K562 (cell line): Measurements from ENCODE around the gene GMIP. TPM values are rescaled to one million over a fixed set of nuclear protein-coding genes. Genes with fewer than 3 reads are reported as not detected.

Source experiments
- CHD2 ChIP-seq: IDR thresholded peaks from 2 replicates; pipeline ENCODE4 v1.6.1; 2011; ENCODE audit warnings: low read depth, low read length
- L3MBTL2 ChIP-seq: fragments of 450-650 bp; IDR thresholded peaks from 2 replicates; pipeline ENCODE4 v1.6.1; 2016; ENCODE audit warnings: mild to moderate bottlenecking, moderate library complexity
- PHF20 ChIP-seq: fragments of 450-650 bp; IDR thresholded peaks from 2 replicates; pipeline ENCODE4 v1.6.1; 2018; ENCODE audit not compliant: partially characterized antibody
- RBM14 ChIP-seq: fragments of 200-400 bp; formaldehyde crosslinking; IDR thresholded peaks from 2 replicates; pipeline ENCODE4 v1.6.1; 2018; ENCODE audit warnings: low read depth, mild to moderate bottlenecking, low read length, moderate library complexity, borderline replicate concordance; ENCODE audit not compliant: insufficient read depth
- TAF1 ChIP-seq: IDR thresholded peaks from 2 replicates; pipeline ENCODE4 v1.6.1; 2011; ENCODE audit warnings: mild to moderate bottlenecking, low read length, moderate library complexity; ENCODE audit not compliant: insufficient read depth, control insufficient read depth, severe bottlenecking; ENCODE audit errors: extremely low read depth
- polyA plus RNA-seq, 8 experiments: library from polyadenylated mRNA; depleted of rRNA in 4 of 8; stranded (reverse) in 5 of 8; unstranded in 3 of 8; fragments of >200 nt; fragmentation: Nextera tagmentation in 2 of 8; fragmentation: Illumina TruSeq in 1 of 8; extraction: Ambion mirVana in 2 of 8; extraction: Trizol in 1 of 8; gene quantifications; 2 replicates each; pipeline versions ENCODE4 v1.2.1 to v1.2.3, GENCODE V29; 2011 to 2014; ENCODE audit warnings: inconsistent platforms in 1 of 8, missing spikeins in 1 of 8
- total RNA-seq, 7 experiments: library from RNA; depleted of rRNA in 6 of 7; stranded (reverse); fragments of >200 nt in 6 of 7; fragmentation: Illumina TruSeq in 2 of 7; extraction: Trizol in 2 of 7; gene quantifications; 2 replicates each; pipeline versions ENCODE4 v1.2.1 to v1.2.3, GENCODE V29; 2011 to 2021; ENCODE audit warnings: low replicate concordance in 1 of 7
- TF ChIP-seq, protein P1 (sequence below), 3 experiments: fragments of 200-800 bp in 1 of 3; sonication (Bioruptor generic) in 1 of 3; sonication (generic) in 1 of 3; formaldehyde crosslinking in 1 of 3; IDR thresholded peaks; 2 replicates each; pipeline versions ENCODE4 v1.6.1 to v1.8.0; 2016 to 2022; ENCODE audit warnings: mild to moderate bottlenecking in 2 of 3, missing compliant biosample characterization in 2 of 3, missing genetic modification characterization in 2 of 3, missing genetic modification reagents in 1 of 3
- TF ChIP-seq, protein P2 (sequence below), 2 experiments: fragments of 250-450 bp in 1 of 2; fragments of 450-650 bp in 1 of 2; sonication (Bioruptor Pico) in 1 of 2; IDR thresholded peaks; 2 replicates each; pipeline versions ENCODE4 v1.6.1 to v1.8.0; 2016 to 2021; ENCODE audit warnings: mild to moderate bottlenecking in 2 of 2, moderate library complexity in 2 of 2, missing compliant biosample characterization in 1 of 2, missing genetic modification characterization in 1 of 2
- TF ChIP-seq, protein P3 (sequence below): sonication (generic); formaldehyde crosslinking; IDR thresholded peaks from 2 replicates; pipeline ENCODE4 v1.8.1; 2022; ENCODE audit warnings: missing genetic modification reagents
- TF ChIP-seq, protein P4 (sequence below), 2 experiments: IDR thresholded peaks; 2 replicates each; pipeline ENCODE4 v1.6.1; 2012; ENCODE audit warnings: improper control_type of control experiment in 2 of 2, low read depth in 2 of 2, low read length in 2 of 2, borderline replicate concordance in 1 of 2
- TF ChIP-seq, protein P5 (sequence below): sonication (generic); formaldehyde crosslinking; IDR thresholded peaks from 2 replicates; pipeline ENCODE4 v1.8.1; 2023; ENCODE audit warnings: mild to moderate bottlenecking, missing genetic modification reagents

The GMIP gene
- total and polyA plus RNA-seq, 9 of the 15 experiments (the other 6 are each of a cell fraction or from before 2014, with no cell fraction given) = 0.14 to 15.8 (median 3.2) TPM

- peak; percentile 74 for TF ChIP-seq L3MBTL2
- TF ChIP-seq, protein P1, sequence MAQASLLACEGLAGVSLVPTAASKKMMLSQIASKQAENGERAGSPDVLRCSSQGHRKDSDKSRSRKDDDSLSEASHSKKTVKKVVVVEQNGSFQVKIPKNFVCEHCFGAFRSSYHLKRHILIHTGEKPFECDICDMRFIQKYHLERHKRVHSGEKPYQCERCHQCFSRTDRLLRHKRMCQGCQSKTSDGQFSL (CRISPR knock-in tag; IDR thresholded peaks at IDR 0.05) = no peak
- TF ChIP-seq, protein P1 (tag; IDR thresholded peaks at IDR 0.05) = no peak
- TF ChIP-seq, protein P2, sequence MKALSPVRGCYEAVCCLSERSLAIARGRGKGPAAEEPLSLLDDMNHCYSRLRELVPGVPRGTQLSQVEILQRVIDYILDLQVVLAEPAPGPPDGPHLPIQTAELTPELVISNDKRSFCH (CRISPR knock-in tag; IDR thresholded peaks at IDR 0.05) = no peak
- TF ChIP-seq, protein P2 (tag; IDR thresholded peaks at IDR 0.05) = 0 out of 2 replicates have a peak, but pooled peaks have one; percentile 24
- TF ChIP-seq RBM14 = no peak
- TF ChIP-seq CHD2 = peak; percentile 80
- peak; percentile 68 for TF ChIP-seq PHF20
- peak; percentile 84 for TF ChIP-seq TAF1
- TF ChIP-seq, protein P3, sequence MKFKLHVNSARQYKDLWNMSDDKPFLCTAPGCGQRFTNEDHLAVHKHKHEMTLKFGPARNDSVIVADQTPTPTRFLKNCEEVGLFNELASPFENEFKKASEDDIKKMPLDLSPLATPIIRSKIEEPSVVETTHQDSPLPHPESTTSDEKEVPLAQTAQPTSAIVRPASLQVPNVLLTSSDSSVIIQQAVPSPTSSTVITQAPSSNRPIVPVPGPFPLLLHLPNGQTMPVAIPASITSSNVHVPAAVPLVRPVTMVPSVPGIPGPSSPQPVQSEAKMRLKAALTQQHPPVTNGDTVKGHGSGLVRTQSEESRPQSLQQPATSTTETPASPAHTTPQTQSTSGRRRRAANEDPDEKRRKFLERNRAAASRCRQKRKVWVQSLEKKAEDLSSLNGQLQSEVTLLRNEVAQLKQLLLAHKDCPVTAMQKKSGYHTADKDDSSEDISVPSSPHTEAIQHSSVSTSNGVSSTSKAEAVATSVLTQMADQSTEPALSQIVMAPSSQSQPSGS = no peak
- TF ChIP-seq, protein P4, sequence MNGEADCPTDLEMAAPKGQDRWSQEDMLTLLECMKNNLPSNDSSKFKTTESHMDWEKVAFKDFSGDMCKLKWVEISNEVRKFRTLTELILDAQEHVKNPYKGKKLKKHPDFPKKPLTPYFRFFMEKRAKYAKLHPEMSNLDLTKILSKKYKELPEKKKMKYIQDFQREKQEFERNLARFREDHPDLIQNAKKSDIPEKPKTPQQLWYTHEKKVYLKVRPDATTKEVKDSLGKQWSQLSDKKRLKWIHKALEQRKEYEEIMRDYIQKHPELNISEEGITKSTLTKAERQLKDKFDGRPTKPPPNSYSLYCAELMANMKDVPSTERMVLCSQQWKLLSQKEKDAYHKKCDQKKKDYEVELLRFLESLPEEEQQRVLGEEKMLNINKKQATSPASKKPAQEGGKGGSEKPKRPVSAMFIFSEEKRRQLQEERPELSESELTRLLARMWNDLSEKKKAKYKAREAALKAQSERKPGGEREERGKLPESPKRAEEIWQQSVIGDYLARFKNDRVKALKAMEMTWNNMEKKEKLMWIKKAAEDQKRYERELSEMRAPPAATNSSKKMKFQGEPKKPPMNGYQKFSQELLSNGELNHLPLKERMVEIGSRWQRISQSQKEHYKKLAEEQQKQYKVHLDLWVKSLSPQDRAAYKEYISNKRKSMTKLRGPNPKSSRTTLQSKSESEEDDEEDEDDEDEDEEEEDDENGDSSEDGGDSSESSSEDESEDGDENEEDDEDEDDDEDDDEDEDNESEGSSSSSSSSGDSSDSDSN (IDR thresholded peaks at IDR 0.05; ENCODE audit: borderline replicate concordance in 1 of 2, low read depth in 2 of 2, low read length in 2 of 2) = 0 out of 4 replicates have a peak, but pooled peaks have one; percentile 18 to 63
- TF ChIP-seq, protein P5, sequence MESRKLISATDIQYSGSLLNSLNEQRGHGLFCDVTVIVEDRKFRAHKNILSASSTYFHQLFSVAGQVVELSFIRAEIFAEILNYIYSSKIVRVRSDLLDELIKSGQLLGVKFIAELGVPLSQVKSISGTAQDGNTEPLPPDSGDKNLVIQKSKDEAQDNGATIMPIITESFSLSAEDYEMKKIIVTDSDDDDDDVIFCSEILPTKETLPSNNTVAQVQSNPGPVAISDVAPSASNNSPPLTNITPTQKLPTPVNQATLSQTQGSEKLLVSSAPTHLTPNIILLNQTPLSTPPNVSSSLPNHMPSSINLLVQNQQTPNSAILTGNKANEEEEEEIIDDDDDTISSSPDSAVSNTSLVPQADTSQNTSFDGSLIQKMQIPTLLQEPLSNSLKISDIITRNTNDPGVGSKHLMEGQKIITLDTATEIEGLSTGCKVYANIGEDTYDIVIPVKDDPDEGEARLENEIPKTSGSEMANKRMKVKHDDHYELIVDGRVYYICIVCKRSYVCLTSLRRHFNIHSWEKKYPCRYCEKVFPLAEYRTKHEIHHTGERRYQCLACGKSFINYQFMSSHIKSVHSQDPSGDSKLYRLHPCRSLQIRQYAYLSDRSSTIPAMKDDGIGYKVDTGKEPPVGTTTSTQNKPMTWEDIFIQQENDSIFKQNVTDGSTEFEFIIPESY (CRISPR knock-in tag) = peak; percentile 71
Measured at GRCh38 chr19:19668230-19669012, 25.0 kb upstream of the GMIP start, which contains the start of gene ZNF101 (continued).
